ENCODE measurements around the gene TUBGCP2.
"Not testable (repeated sequence)": the region's sequence is repeated elsewhere in the genome, so short reads cannot be mapped to it uniquely, and the experiment has no call there.

Gene TUBGCP2

DNA sequence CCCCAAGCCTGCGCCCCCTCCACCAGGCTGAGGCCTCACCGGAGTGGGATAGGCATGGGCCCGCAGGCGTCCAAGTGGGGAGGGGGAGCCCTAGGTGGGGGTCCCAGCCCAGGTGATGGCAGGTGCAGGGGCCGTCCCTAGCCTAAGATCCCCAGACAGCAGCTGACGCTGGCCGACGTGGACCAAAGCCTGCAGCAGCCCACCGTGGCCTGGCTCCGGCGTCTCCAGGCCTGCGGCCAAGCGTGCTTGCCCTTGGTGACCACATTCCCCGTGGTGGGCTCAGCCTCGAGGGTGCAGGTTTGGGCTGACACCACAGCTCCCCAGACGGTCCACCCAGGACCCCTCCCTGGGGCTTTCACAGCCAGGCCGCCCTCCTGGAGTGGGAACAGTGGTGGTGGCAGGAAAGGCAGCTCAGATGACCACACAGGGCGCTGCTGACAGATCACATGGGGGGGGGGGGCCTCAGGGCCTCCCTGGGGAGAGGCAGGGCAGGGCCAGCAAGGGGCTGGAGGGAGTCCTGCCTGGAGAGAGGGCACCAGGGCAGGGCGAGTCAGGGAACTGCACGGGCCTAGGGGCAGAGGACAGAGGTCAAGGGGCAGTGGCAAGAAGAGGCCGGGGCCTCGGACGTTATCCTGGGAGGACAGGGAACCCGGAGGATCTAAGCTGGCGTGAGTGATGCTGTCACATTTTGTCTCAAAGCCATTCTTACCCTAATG lies 31.2 kb downstream of the TUBGCP2 start:
- no peak for DNase-seq

DNA sequence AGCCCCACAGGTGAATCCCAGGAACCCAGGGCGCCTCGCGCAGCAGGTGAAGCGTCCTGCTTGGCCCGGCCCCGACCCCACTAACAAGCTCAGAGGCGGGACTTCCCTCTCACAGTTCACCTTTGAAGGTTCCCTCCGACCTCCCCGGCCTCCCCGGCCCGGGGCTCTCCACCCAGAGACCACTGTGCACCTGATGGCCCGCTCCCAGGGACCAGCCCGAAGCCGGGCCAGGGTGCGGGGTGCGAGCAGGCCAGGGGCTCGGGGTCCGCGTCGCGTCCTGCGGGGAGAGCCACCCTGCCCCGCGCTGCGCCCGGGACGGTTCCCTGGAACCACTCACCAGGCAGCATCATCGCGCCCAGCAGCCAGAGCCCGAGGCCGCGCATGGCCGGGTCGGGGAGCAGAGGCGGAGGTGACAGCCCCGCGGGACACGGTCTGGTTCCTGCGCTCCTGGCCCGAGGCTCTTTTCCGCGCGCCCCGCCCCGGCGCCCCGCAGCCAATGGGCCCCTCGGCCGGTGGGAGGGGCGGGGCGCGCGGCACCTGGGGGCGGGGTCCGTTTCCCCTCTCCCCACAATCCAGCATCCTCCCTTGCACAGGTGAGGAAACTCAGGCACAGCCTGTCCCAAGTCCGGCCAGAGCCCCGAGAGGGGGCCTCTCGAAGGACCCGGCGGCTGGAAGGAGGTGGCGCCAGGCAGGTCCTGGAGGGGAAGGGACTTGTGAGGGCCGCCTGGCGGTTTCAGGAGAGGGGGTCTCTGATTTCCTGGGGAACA lies 32.1 kb downstream of the TUBGCP2 start, which contains the start of gene ADAM8:
TSS of gene ADAM8 (minus strand) at position 434 of the 767 bp plus-strand sequence. CDS start at position 383, 51 bp downstream.
- peak; percentile 47 for DNase-seq

DNA sequence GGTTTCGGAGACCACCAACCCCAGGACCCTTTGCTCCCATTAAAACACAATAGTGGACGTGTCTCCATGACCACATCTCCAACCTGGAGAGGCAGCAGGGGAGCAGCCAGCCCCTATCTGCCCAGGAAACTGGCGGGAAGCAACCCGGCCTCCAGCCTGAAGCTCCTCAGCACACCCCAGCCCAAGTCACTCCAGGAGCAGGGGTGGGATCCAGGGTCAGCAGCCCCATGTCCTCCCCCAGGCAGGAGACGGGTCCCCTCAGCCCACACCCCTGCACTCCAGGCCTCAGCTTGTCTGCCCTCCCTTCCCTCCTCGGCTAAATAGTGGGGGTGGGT lies 32.6 kb downstream of the TUBGCP2 start:
- no peak for DNase-seq

DNA sequence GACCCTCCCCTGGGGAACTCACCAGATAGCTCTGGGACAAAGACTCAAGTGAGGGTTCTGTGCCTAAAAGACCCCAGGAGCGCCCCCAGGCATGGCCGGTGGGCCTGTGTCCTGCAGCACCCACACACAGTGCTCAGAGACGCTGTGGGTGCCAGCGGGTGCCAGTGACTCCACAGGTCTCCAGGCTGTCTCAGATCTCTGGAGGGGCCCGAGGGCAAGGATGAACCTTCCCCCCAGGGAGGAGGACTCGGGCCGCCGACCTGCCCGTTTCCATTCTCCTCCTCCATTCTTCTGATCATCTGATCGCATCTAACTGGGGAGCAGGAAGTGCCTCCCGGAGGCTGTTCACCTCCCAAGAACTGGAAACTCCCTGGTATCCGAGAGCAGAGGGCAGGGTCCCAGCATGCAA lies 33.0 kb downstream of the TUBGCP2 start:
- peak; percentile 18 for DNase-seq

DNA sequence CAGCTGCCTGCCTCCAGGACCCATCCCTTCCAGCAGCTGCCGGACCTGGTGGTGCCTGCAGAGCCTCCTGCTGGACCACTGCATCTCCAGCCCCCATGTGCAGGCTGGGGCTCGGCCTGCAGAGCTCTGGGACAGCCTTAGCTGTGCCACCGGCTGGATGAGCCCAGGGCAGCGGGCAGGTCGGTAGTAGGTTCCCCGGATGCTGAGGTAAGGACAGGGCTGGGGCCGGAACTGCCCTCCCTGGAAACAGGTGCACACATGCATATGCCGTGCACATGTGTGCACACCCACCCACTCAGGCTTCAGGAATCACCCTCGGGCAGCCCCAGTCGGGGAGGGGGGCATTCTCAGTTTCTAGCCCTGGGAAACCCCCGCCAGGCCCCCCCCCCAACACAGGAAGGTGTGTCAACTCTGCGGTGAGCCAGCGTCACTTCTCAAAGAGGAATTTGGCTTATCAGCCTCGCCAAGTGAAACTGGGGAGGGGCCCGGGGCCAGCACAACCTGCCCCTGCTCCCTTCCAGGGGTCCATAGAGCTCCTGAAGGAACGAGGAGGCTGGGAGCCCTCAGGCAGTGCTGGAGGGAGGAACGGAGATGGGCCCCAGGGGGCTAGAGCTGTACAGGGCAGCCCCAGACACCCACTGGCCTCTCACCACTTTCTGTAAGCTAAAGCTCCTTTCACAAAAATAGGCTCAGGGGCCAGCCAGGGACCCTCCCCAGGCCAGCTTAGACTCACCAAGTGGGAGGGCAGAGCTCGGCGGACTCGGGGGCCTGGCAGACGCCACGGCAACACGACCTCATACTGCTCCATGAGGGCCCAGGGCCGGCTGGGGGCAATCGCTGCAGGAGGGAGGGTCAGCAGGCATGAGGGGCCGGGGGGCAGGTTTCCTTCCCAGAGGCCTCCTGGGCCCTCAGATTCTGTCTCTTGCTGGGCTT lies 33.7 kb downstream of the TUBGCP2 start:
- DNase-seq, result peak; percentile 76

DNA sequence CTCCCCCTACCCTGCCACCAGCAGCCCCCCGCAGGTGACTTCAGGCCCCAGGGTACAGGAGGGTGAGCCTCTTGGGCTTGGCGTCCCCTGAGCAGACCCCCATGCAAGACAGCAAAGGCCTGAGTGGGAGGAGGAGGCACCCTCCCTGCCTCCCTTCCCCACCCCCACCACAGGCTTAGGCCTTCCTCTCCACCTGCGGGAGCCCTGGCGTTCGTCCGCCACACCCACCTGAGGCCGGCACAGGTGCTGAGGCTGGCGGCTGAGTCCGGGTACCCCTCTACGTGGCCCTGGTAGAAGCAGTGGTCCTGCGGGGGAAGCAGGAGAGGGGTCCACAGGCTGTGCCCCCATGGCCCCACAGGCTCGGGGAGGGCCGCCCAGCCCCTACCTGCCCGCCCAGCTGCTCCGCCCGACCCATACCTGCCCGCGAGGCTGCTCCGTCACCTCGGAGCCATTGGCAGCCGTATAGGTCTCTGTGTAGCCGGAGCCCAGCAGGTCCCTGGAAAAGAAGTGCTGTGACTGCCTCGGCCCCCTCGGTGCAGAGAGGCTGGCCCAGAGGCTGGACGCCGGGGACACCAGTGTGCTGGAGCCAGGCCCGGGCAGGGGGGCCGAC lies 35.0 kb downstream of the TUBGCP2 start:
- DNase-seq, result no peak

DNA sequence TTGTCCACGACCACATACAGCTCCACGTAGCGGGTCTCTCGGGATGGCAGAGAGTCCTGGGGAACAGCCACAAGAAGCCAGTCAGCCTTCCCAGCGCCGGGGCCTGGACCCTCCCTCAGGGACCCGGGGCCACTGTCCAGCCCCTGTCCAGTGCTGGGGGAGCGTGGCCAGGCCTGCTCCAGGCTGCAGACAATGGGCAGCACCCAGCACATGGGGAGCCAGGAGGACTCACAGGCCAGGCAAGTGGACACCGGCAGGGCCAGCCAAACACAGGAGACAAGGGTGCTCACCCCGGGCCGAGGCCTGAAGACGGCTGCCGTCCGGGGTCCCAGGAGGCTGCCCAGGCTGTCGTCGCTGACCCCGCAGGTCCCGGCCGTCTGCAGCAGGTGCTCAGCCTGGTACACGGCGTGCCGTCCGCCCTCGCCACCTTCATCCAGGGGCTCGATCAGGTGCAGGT lies 35.7 kb downstream of the TUBGCP2 start:
- no peak for DNase-seq

DNA sequence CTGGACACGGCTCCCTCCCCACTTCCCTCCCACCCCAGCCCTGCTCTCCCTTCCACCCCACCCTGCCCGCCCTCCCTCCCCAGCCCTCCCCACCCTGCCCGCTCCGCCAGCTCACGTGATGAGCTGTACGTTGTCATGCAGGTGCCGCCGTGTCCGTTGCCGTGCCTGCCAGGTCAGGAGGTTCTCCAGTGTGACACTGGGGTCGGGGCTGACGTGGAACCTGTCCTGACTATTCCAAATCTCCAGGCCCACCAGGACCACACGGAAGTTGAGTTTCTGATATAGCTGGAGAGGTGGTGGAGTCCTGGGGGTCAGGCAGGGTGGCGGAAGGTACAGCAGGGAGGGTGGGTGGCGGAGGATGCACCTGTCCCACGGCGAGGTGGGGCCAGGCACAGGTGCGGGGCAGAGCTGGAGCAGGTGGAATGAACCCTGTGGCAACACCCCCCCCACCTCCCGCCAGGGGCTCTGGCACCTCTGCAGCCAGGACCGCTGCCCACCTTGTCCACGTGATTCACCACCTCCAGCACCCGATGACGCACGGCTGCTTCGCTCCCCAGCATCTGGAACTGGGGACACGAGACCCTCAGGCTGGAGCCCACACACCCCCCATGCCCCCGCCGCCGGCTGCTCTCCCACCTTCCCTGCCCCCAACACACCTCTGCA lies 36.2 kb downstream of the TUBGCP2 start:
- no peak for DNase-seq

DNA sequence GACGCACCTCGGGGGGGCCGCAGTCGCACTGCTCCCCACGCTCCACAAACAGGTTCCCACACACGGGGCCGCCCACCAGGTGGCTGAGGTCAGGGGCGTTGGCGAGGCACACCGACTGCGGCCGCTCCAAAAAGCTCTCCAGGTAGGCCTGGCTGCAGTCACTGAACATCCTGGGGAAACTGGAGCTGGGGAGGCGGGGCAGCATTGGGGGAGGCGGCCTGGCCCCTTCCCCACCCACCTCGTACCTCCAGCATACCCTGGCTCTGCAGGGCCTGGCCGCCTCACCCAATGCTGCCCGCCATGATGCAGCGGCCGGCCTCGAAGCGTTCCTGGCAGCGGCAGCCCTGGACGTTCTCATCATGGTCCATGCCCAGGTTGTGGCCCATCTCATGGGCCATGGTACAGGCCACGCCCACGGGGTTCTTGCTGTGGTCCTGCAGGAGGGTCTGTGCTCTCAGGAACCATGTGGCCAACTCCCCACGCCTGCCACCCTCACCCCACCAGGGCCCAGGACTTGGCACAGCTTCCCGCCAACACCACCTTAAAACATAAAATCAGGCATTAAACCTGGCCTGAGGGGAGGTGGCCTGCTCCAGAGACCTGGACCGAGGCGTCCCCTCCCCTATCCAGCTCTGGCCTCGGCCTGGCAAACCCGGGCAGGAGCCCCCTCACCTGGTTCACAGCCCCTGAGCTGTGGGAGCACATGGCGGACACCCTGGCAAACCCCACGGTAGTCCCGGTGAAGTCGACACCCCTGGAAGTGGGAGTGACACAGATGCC lies 37.0 kb downstream of the TUBGCP2 start:
- no peak for DNase-seq

DNA sequence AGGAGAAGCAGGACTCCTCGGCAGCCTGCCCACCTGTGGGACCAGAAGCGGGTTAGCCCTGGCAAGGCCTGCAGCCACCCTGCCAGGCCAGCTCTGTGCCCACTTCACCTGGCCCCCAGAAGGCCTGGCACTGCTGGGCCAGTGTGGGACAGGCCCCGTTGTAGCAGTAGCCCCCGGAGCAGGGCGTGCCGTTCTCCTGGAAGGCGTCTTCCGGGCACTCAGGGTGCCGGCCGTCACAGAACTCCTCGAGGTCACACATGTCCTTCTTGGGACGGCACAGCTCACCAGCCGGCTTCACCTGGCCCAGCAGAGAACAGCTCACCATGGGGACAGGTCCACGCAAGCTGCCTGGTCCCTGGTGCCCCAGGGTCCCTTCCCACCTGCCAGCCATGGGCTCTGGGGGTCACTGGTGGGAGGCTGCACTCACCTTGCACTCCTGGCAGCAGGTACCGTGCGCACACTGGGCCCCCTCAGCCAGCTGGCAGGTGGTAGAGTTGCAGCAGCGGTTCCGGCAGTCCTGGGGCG lies 37.8 kb downstream of the TUBGCP2 start:
- DNase-seq, result no peak

DNA sequence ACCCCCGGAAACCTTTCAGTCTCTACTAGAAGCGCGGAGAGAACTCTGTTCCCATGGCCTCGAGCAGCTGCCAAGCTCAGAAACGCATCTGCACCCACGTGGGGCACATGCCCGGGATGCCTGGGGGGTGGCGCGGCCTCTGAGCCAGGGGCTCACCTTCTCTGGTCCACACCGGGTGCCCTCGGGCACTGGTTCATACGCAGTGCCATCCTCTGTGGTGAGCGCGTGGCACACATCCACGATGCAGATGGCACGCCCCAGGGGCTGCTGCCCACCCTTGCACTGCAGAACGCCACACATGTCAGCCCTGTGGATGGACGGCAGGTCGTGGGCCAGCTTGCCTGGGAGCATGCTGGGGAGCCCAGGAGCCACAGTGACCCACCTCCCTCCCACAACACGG lies 38.5 kb downstream of the TUBGCP2 start:
- DNase-seq, result no peak

DNA sequence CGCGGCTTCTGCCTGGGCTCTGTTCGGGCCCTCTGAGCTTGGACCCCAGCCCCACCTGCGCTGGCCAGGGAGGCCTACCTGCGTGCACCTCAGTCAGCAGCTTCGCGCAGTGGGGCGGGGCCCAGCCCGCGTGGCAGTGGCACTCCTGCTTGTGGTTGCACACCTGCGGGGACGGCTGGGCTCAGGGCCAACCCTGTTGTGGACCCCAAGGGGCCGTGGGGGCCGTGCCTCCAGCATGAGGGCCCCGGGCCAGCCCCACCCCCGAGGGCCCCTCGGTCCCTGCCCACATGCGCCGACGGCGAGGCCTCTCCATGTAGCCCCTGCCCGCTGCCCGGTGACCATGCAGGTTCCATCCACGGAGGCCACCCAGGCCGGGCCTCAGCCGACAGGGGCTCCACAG lies 39.3 kb downstream of the TUBGCP2 start:
- no peak for DNase-seq

DNA sequence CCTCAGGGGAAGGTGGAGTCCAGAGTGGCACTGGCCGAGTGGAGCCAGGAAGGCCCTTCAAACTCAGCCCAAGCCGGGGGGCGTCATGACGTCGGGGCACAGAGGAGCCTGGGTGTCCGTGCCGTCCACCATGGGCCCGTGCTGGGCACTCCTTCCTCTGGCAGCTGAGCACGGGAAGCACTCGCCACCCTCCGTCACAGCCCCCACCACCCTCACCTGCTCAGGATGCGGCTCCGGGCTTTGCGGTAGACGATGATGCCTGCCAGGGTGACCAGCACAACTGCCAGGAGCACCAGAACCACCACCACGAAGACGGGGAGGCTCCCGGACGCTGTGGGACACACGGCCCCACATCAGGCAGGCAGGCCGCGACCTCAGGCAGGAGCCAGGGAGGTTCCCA lies 40.1 kb downstream of the TUBGCP2 start:
- no peak for DNase-seq

DNA sequence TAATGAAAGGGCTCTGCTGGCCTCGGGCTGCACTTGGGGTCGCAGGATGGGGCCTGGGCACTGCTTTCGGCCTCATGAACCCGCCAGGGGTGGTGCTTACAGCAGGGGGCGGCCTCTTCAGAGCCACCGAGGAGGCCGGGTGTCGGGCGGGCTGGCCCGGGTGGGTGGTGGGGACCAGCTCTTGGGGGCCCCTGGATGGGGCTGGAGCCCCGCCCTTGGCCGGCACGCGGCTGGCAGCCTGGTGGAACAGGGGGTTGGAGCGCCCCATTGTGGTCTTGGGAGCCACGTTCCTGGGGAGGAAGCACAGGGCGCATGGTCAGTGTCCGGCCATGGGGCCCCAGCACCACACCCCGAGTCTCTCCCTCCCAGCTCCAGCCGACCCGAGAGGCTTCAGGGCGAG lies 40.8 kb downstream of the TUBGCP2 start:
- no peak for DNase-seq

DNA sequence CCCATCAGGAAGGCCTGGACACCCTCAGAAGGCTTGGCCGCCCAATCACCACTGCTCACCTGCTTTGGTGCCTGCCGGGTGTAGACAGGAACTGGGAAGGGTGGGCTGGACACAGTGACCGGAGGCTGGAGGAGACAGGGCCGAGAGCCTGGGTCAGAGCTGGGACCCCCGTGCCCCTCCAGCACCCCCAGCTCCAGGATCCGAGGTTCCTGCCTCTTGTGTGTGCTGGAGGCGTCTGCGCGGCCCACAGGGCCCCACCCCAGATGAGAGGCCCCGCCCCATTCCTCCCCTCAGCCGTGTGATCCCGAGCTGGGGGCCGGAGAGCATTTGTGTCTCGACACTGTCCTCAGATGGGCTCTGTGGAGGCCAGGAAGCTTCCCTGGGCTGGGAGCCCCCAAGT lies 41.4 kb downstream of the TUBGCP2 start:
- DNase-seq, result no peak

DNA sequence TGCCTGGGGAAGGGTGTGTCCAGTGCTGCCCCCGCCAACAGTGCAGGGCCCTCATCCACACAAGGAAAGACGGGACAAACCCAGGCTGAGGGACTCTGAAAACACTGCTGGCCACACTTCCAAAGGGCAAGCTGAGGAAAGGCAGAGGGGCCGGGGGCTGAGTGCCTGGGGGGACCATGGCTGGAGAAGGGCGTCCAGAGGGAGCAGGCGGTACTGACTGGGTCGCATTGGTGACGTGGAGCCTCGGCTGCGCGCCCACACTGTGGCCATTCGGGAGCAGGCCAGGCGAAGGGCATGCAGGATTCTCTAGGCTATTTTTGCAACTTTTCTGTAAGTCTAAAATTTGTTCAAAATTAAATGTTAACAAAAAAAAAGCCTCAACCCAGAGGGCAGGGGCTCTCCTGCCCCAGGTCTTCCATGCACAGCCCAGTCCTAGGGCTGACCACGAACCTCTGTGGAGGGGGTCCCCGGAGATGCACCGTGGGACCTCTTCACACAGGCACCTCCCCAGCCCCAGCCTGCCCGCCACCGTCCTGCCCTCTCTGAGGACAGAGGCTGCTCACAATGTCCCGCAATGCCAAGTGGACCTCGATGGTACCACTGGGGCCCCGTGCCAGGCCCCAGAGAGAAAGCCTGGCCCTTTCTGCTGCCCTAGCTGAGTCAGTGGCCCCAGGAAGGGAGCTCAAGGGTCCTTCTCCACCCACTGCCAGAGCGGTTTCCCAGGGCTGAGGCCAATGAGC lies 42.4 kb downstream of the TUBGCP2 start:
- DNase-seq, result no peak

DNA sequence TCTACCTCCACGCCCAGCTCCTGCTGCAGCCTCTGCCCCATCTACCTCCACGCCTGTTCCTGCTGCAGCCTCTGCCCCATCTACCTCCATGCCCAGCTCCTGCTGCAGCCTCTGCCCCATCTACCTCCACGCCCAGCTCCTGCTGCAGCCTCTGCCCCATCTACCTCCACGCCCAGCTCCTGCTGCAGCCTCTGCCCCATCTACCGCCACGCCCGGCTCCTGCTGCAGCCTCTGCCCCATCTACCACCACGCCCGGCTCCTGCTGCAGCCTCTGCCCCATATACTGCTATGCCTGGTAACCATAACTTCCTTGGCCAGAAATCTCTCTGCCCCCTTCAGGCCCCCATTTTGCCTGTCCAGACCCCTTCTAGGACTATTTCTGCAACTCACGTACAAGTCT lies 43.6 kb downstream of the TUBGCP2 start:
- not testable (repeated sequence) for DNase-seq

DNA sequence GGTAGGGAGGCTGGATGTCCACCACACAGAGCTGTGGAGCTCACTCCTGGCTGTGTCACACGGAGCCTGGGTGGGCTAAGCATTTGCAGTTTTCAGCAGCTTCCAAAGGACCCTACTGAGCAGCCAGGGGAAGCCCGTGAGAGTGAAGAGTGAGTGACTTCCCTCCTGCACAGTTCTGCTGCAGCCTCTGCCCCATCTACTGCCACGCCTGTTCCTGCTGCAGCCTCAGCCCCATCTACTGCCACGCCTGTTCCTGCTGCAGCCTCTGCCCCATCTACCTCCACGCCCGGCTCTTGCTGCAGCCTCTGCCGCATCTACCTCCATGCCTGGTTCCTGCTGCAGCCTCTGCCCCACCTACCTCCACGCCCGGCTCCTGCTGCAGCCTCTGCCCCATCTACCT lies 44.2 kb downstream of the TUBGCP2 start:
- DNase-seq, result no peak

DNA sequence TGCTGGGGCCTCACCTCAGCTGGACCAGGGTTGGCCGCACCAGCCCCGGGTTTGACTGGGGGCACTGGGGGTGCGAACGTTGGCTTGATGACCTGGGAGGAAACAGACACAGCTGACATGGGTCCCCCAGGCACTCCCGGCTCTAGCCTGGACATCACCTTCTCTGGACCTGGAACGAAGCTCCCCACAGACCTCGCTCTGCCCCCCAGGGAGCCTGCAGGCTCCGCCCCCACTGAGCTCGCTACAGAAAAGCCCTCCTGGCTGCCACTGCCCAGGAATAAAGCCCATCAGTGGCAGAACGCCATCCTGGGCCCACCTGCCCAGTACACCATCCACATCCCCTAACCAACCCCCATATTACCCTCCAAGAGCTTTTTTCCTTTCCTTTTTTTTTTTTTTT lies 45.0 kb downstream of the TUBGCP2 start:
- DNase-seq, result no peak

DNA sequence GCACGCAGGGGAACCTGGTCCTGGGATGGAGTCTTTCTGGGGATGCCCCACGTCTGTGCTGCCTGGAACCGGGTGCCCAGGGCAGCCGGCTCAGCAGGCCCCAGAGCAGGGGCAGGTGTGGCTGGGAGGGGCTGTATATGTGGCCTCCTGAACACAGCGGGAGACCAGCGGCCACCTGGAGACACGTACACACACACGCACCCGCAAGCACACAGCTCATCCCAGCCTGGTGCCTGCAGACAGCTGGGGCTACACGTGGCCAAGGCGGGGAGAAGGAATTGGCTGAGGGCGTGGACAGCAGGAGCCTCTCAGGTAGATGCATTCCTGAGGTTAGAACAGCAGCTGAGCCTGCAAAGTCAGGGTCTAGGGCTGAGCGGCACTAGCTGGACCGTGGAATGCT lies 46.0 kb downstream of the TUBGCP2 start:
- no peak for DNase-seq

All from effector CD8-positive, alpha-beta T cell (primary cell).